GM18868 (cell line): ENCODE data around the gene FAM240A.
"Not testable (repeated sequence)": the region's sequence is repeated elsewhere in the genome, so short reads cannot be mapped to it uniquely, and the experiment has no call there.

Experiments
- ATAC-seq: cut with Tn5 transposase; IDR thresholded peaks from one replicate; pipeline ENCODE4 v1.9.1; 2021; ENCODE audit warnings: mild to moderate bottlenecking, moderate library complexity; ENCODE audit not compliant: unreplicated experiment

Gene FAM240A

GRCh38 chr3:46586738-46587246 is 25.5 kb upstream of the FAM240A start:
- ATAC-seq, result no peak

- ATAC-seq, result not testable (repeated sequence)
Measured at GRCh38 chr3:46587268-46587667, 25.1 kb upstream of the FAM240A start.

GRCh38 chr3:46593274-46593862 is 19.0 kb upstream of the FAM240A start:
- no peak for ATAC-seq

- ATAC-seq, result no peak
Measured at GRCh38 chr3:46593979-46594378, 18.3 kb upstream of the FAM240A start.

- no peak for ATAC-seq
Measured at GRCh38 chr3:46594723-46595122, 17.6 kb upstream of the FAM240A start.

- ATAC-seq, result no peak
Measured at GRCh38 chr3:46595819-46596314, 16.5 kb upstream of the FAM240A start.

- ATAC-seq, result no peak
Measured at GRCh38 chr3:46599590-46599989, 12.7 kb upstream of the FAM240A start.

DNA sequence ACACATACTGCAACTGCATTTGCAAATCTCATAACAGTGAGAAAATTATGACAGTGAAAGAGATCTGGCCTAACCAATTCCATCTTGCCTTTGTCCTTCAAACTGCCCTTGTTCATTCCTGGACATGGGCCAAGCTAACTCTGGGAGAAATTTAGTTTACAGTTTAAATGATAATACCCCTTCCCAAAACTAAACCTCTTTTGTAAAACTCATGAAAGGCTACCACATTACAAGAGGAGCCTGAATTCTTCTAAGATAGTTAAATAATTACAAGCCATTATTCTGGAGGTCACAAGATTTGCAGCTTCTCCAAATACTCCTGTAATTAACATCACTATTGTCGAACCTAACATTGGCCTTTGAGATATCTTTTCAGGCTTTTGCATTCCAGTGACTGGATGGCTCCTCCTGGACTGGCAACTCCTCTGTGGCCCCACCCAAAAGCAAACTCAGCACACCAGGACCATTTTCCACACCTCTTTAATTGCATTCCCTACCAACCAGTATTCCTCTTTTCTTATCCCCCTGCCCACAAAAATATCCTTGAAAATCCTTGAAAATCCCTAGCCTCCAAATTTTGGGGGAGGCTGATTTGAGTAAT is 8.8 kb upstream of the FAM240A start:
- ATAC-seq, result no peak

GRCh38 chr3:46604127-46604526 is 8.2 kb upstream of the FAM240A start:
- ATAC-seq, result no peak

- ATAC-seq, result no peak
Measured at GRCh38 chr3:46607603-46608028, 4.7 kb upstream of the FAM240A start.

DNA sequence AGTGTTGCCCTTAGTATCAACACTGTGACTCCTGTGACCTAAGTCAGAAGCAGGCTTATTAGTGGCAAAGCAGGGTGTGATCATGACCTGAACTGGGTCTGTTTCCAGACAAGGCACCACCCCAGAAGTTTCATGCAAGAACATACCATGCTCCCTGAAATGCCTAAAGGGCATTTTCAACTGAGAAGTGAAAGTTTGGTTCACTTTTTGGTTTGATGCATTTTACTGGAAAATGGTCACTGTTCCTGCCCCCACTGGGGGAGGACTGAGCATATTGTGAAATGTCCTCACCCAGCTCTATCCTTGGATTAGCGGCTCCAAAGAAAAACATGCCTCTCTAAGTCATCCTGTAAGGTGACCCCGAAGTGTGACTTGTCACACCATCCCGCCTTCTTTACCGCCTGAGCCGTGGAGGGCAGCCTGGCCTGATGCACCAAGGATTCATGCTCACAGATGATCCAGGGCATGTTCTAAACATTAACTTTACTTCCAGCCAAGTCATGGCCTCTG is 3.1 kb upstream of the FAM240A start:
- ATAC-seq, result no peak

DNA sequence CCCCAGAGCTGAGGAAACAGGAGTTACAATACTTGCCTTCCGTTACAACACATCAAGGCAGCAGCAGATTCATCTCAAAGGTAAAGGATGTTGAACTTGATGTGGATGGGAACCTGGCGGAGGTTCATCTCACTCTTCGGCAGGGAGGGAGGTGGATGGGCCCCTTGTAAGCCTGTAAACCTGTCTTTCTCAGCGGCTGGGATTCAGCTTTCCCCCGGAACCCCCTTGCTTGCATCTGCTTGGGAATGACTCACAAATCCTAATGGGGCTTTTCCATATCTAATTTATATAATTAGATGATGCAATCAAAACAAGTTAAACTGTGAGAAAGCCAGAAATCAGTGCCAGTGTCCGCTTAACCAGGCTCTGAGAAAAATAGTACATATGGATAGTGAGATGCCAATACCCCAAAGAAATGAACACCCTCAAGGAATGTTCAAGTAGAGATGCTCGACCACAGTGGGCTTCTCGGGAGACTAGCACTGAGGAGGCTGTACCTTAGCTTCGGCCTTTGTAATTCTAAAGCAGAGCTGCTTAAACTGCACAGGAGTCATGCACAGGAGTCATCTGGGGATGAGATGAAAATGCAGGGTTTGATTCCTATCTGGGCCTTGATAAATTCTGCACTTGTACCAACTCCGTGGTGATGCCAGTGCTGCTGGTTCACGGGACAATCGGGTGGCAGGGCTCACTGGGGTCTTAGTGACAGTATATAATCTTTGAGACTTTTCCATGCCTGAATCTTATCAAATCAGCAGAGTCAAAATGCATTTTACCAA is 2.2 kb upstream of the FAM240A start:
- ATAC-seq, result no peak

DNA sequence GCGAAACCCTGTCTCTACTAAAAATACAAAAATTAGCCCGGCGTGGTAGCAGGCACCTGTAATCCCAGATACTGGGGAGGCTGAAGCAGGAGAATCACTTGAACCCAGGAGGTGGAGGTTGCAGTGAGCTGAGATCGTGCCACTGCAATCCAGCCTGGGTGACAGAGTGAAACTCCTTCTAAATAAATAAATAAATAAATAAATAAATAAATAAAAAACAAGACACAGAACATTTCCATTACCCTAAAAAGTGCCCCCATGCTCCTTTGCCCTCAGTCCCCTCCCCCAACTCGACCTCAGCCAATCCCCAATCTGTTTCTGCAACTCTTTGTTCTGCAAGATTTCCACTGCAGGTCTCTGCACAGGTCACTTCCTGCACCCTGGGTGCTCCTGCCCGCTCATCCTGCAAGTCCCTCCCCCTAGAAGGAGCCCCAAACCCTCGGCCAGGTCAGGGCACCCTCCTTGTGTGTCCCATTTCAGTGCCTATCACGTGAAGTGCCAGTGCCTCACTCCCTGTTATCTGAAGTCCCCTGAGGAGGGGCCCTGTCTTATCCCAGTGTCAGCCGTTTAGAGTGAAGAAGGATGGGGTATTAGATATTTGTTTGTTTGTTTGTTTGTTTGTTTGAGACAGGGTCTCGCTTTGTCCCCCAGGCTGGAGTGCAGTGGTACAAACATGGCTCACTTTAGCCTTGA is 1.1 kb downstream of the FAM240A start:
- no peak for ATAC-seq

DNA sequence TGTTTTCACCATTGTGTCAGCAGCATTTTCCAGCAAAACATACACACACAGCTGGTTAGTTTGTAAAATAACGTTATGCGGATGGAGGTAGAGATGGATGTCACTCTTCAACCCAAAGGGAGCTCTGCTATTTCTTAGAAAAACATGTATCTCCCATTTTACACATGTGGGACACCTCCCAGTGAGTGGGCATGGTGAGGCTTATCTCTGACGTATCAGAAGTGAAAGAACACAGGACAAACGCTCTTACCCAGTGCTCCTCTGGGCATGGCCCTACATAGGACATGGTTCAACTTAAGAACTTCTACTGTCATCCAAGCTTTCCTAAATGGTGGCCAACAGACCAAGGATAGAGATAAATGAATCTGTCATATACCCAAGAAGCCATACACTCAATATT is 2.1 kb downstream of the FAM240A start:
- no peak for ATAC-seq

GRCh38 chr3:46615050-46615775 is 2.9 kb downstream of the FAM240A start:
- ATAC-seq, result no peak

- no peak for ATAC-seq
Measured at GRCh38 chr3:46615976-46616375, 3.7 kb downstream of the FAM240A start.

- no peak for ATAC-seq
Measured at GRCh38 chr3:46617941-46618340, 5.6 kb downstream of the FAM240A start.

DNA sequence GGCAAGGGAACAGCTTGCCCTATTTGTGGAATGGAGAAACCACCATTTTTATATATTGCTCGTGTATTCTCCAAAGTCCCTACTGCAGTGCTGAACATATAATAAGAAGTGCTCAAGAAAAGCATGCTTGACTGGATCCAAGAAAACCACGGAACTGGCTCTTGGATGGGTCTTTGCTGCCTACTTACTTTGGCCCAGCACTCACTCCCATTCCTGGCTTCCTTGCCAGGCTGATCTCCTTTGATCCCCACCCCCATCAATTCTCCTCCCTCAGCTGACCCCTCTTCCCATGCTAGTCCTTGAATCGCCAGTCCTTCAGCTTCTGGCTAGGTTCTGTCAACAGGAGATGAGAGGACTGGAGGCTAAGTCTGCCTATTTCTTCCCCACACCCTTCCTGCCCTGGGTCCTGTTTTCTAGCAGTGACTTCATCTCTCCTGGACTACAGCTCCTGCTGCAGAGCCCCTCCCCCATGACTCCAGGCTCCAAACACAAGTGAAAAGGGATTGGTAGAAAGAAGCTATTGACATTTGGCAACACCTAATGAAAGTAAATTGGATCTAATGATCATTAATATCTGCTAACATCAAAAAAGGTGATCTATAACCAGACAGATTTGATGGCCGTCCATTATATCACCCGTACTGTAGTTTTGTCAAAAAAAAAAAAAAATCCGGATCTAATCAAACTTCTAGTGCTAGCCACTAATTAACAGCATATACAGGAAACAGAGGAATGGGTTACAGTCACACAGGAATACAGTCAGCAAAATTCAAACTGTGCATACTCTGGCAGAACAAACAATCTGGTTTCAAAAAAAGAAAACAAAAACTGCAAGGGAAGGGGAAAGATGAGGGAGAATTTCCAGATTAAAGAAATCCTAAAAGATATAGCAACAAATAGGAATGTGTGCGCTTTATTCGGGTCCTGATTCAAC is 7.8 kb downstream of the FAM240A start:
- ATAC-seq, result no peak

DNA sequence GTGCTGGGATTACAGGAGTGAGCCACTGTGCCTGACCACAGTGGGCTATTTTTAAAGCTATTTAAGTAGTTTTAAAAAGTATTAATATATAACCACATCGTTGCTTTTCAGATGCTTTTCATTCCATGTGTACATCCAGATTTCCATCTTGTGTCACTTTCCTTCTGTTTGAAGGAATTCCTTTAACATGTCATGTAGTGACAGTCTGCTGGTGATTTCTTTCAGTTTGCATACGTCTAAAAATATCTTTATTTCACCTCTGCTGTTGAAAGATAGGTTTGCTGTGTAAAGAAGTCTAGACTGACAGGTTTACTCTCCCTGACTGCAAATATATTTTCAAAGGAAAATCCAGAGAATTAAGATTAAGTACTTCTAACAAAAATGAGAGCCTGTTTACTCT is 12.2 kb downstream of the FAM240A start:
- no peak for ATAC-seq
